Lower lobe of right lung (tissue), 2 donors: ENCODE measurements around the gene PCNX1. TPM values are rescaled to one million over a fixed set of nuclear protein-coding genes. Genes with fewer than 3 reads are reported as not detected.

Experiments used
- ATAC-seq, 2 donors: fragments of 200-7000 bp; cut with Tn5 transposase; one replicate each; pipeline ENCODE4 v1.9.1; 2020 to 2022; ENCODE audit warnings: mild to moderate bottlenecking in 2 of 2, moderate library complexity in 2 of 2
- DNase-seq: peaks from one replicate; pipeline ENCODE4 v3.0.0-alpha.2; 2020
- H3K27ac ChIP-seq: fragments of 200-600 bp; one replicate; pipeline ENCODE4 v1.8.0; 2022
- H3K27me3 ChIP-seq: fragments of 200-600 bp; one replicate; pipeline ENCODE4 v1.8.0; 2022; ENCODE audit warnings: low read depth
- H3K36me3 ChIP-seq: fragments of 200-600 bp; one replicate; pipeline ENCODE4 v1.8.0; 2022; ENCODE audit warnings: mild to moderate bottlenecking
- H3K4me1 ChIP-seq: fragments of 200-600 bp; one replicate; pipeline ENCODE4 v1.8.0; 2022
- H3K4me3 ChIP-seq: fragments of 200-600 bp; one replicate; pipeline ENCODE4 v1.8.0; 2022; ENCODE audit warnings: mild to moderate bottlenecking
- H3K9me3 ChIP-seq: fragments of 200-600 bp; one replicate; pipeline ENCODE4 v1.8.0; 2022
- CTCF ChIP-seq: fragments of 200-600 bp; IDR thresholded peaks from one replicate; pipeline ENCODE4 v1.8.0; 2022; ENCODE audit warnings: antibody characterized with exemption, mild to moderate bottlenecking
- intact Hi-C: fragments of 100-400 bp; cut with DNase I; formaldehyde crosslinking; loops from one replicate; pipeline ENCODE4 v1.11.0; 2022
- total RNA-seq: library from RNA; stranded (reverse); fragmentation: NEBNext Ultra II Directional; extraction: Animal tissue kit (Norgen Biotek cat#: 25700); gene quantifications from one replicate; pipeline ENCODE4 v1.2.1, GENCODE V29; 2021
- donor health status: DM: no; HTN: yes; CAD: no; lungs with severe emphysema.

Gene PCNX1
- total RNA-seq, 1 donor from 2014 or later: 49.9 TPM

- DNase-seq (no peak), ATAC-seq (no peak)
- H3K27me3 ChIP-seq: no peaks in the 10 kb centered on the region
- no peaks in the 10 kb centered on the region for H3K36me3 ChIP-seq
- no peak overlapping the region for H3K27ac ChIP-seq
- no peak overlapping the region for H3K4me3 ChIP-seq
- no peak for TF ChIP-seq CTCF
- no peaks in the 10 kb centered on the region for H3K9me3 ChIP-seq
- no peaks in the 10 kb centered on the region for H3K4me1 ChIP-seq
- intact Hi-C loops: no loop called here
These were observed 10.3 kb upstream of the PCNX1 start for GRCh38 chr14:70896981-70897380.

GRCh38 chr14:70897464-70897863 is 9.8 kb upstream of the PCNX1 start:
- Histone ChIP-seq H3K36me3 (no peaks in the 10 kb centered on the region), H3K27me3 (no peaks in the 10 kb centered on the region), H3K9me3 (no peaks in the 10 kb centered on the region), H3K4me3 (no peak overlapping the region), H3K4me1 (no peaks in the 10 kb centered on the region), H3K27ac (no peak overlapping the region)
- DNase-seq (no peak), ATAC-seq (no peak)
- no peak for TF ChIP-seq CTCF
- intact Hi-C loops: no loop called here

- no peaks in the 10 kb centered on the region for H3K9me3 ChIP-seq
- intact Hi-C loops: no loop called here
- no peaks in the 10 kb centered on the region for H3K4me1 ChIP-seq
- ATAC-seq (no peak), DNase-seq (no peak)
- no peaks in the 10 kb centered on the region for H3K36me3 ChIP-seq
- TF ChIP-seq CTCF: no peak
- H3K4me3 ChIP-seq: no peak overlapping the region
- no peak overlapping the region for H3K27ac ChIP-seq
- H3K27me3 ChIP-seq: no peaks in the 10 kb centered on the region
These were observed 9.0 kb upstream of the PCNX1 start for GRCh38 chr14:70898111-70898745.

GRCh38 chr14:70901269-70901668 is 6.0 kb upstream of the PCNX1 start:
- DNase-seq (no peak), ATAC-seq (no peak)
- intact Hi-C loops: no loop called here
- no peaks in the 10 kb centered on the region for H3K36me3 ChIP-seq
- H3K27me3 ChIP-seq: no peaks in the 10 kb centered on the region
- H3K27ac ChIP-seq: no peak overlapping the region
- H3K4me3 ChIP-seq: no peak overlapping the region
- TF ChIP-seq CTCF: no peak
- H3K9me3 ChIP-seq: no peaks in the 10 kb centered on the region
- H3K4me1 ChIP-seq: peaks cover 16% of the 10 kb centered on the region

- Histone ChIP-seq H3K27me3 (no peaks in the 10 kb centered on the region), H3K9me3 (no peaks in the 10 kb centered on the region), H3K4me3 (no peak overlapping the region), H3K4me1 (peaks cover 25% of the 10 kb centered on the region), H3K27ac (no peak overlapping the region), H3K36me3 (no peaks in the 10 kb centered on the region)
- ATAC-seq: no peak
- TF ChIP-seq CTCF: no peak
- intact Hi-C loops: no loop called here
- DNase-seq: no peak
These were observed 5.1 kb upstream of the PCNX1 start for GRCh38 chr14:70902184-70902583.
